ENCODE data around the gene TEKTIP1. TPM values are rescaled to one million over a fixed set of nuclear protein-coding genes. Genes with fewer than 3 reads are reported as not detected.

Gene TEKTIP1
- total RNA-seq, 1 donor: not detected

DNA sequence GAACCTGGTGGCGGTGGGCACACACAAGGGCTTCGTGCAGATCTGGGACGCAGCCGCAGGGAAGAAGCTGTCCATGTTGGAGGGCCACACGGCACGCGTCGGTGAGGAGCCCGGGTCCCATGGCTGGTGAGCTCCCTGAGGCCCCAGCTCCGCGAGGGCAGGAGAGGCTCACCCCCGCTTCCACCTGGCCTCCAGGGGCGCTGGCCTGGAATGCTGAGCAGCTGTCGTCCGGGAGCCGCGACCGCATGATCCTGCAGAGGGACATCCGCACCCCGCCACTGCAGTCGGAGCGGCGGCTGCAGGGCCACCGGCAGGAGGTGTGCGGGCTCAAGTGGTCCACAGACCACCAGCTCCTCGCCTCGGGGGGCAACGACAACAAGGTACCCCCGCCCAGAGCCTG, 7.3 kb upstream of the TEKTIP1 start:
- TF ChIP-seq, protein P1, sequence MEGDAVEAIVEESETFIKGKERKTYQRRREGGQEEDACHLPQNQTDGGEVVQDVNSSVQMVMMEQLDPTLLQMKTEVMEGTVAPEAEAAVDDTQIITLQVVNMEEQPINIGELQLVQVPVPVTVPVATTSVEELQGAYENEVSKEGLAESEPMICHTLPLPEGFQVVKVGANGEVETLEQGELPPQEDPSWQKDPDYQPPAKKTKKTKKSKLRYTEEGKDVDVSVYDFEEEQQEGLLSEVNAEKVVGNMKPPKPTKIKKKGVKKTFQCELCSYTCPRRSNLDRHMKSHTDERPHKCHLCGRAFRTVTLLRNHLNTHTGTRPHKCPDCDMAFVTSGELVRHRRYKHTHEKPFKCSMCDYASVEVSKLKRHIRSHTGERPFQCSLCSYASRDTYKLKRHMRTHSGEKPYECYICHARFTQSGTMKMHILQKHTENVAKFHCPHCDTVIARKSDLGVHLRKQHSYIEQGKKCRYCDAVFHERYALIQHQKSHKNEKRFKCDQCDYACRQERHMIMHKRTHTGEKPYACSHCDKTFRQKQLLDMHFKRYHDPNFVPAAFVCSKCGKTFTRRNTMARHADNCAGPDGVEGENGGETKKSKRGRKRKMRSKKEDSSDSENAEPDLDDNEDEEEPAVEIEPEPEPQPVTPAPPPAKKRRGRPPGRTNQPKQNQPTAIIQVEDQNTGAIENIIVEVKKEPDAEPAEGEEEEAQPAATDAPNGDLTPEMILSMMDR (IDR thresholded peaks at IDR 0.05; ENCODE audit: insufficient read depth, low read depth, low read length): no peak
- no peak for DNase-seq (ENCODE audit: low read depth)
- H3K4me3 ChIP-seq (ENCODE audit: low read depth, low read length): no peak overlapping the region

DNA sequence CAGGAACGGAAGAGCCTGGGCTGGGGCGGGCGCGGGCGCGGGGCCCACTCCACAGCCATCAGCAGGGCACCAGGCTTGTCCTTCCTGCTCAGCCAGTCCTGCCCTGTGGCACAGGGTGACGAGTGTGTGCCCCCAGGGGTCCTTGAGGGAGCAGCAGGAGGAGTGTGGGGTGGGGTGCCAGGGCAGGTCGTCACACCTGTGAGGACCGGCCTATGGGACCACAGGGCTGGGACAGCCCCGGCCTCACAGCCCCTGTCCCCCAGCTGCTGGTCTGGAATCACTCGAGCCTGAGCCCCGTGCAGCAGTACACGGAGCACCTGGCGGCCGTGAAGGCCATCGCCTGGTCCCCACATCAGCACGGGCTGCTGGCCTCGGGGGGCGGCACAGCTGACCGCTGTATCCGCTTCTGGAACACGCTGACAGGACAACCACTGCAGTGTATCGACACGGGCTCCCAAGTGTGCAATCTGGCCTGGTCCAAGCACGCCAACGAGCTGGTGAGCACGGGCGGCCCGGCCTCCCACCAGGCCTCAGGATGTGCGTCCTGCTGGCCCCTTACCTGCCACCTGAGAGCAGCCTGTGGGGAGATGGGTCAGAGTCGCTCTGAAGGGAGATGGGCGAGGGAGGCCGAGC, 6.7 kb upstream of the TEKTIP1 start:
- TF ChIP-seq, protein P1 (IDR thresholded peaks at IDR 0.05; ENCODE audit: insufficient read depth, low read depth, low read length): no peak
- H3K4me3 ChIP-seq (ENCODE audit: low read depth, low read length): no peak overlapping the region
- DNase-seq (ENCODE audit: low read depth): no peak

DNA sequence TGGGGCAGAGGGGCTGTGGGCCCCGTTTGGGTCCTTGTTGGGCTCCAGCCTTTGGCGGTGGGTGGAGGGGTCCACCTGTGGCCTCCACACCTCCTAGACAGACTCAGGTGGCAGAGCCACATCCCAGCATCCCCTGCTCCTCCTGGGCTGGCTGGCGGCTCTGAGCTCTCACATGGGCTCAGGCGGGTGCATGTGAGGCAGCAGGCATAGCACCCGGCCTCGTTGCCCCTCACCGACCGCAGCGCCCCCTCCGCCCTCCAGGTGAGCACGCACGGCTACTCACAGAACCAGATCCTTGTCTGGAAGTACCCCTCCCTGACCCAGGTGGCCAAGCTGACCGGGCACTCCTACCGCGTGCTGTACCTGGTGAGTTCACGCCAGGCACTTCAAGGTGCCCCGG, 5.9 kb upstream of the TEKTIP1 start:
- TF ChIP-seq, protein P1 (IDR thresholded peaks at IDR 0.05; ENCODE audit: insufficient read depth, low read depth, low read length): no peak
- no peak for DNase-seq (ENCODE audit: low read depth)
- H3K4me3 ChIP-seq (ENCODE audit: low read depth, low read length): no peak overlapping the region

DNA sequence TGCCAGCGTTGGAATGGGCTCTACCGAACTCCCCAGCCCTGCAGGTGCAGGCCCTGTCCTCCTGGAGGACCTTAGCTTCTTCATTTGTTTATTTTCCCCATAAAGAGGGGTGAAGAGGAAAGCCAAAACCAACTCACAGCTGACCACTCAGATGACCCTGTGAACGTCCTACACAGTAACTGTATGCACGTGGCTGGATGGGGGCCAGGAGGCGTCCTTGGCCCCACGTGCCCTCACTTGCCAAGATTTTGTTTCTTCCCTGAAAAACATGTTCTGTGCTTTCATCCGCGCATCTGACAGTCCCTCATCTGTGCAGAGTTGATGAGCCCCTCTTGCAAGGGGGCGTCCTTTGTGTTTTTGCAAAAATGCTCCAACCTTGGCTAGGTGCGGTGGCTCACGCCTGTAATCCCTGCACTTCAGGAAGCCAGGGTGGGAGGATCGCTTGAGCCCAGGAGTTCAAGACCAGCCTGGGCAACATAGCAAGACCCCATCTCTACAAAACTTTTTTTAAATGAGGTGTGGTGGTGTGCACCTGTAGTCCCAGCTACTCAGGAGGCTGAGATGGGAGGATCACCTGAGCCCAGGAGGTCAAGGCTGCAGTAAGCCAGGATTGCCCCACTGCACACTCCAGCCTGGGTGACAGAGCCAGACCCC, 5.3 kb upstream of the TEKTIP1 start:
- TF ChIP-seq, protein P1 (IDR thresholded peaks at IDR 0.05; ENCODE audit: insufficient read depth, low read depth, low read length): no peak
- no peak for DNase-seq (ENCODE audit: low read depth)
- H3K4me3 ChIP-seq (ENCODE audit: low read depth, low read length): no peak overlapping the region

DNA sequence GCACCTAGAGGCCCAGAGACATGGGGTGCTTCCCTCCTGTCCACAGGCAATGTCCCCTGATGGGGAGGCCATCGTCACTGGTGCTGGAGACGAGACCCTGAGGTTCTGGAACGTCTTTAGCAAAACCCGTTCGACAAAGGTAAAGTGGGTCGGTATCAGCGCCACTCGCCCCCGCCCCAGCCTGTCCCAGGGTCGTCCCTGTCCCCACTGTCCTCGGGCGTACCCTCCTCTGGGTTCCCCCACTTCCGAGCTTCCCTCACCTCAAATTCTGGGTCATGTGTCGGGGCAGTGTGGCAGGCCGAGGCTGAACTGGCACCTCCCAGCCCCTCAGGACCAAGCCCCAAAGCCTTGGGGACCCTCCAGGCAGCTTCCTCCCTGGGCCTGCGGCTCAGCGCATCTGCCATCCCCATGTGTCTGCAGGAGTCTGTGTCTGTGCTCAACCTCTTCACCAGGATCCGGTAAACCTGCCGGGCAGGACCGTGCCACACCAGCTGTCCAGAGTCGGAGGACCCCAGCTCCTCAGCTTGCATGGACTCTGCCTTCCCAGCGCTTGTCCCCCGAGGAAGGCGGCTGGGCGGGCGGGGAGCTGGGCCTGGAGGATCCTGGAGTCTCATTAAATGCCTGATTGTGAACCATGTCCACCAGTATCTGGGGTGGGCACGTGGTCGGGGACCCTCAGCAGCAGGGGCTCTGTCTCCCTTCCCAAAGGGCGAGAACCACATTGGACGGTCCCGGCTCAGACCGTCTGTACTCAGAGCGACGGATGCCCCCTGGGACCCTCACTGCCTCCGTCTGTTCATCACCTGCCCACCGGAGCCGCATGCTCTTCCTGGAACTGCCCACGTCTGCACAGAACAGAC, 4.4 kb upstream of the TEKTIP1 start:
- TF ChIP-seq, protein P1 (IDR thresholded peaks at IDR 0.05; ENCODE audit: insufficient read depth, low read depth, low read length): no peak

DNA sequence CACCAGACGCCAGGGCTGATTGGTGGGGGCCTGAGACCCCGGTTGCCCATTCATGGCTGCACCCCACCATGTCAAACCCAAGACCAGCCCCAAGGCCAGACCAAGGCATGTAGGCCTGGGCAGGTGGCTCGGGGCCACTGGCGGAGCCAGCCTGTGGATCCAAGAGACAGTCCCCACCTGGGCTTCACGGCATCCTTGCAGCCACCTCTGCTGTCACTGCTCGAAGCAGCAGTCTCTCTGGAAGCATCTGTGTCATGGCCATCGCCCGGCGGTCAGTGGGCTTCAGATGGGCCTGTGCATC, 3.8 kb upstream of the TEKTIP1 start:
- H3K4me3 ChIP-seq (ENCODE audit: low read depth, low read length): no peak overlapping the region
- TF ChIP-seq, protein P1 (IDR thresholded peaks at IDR 0.05; ENCODE audit: insufficient read depth, low read depth, low read length): no peak
- DNase-seq (ENCODE audit: low read depth): no peak

More for the DNA sequence above, 4.4 kb upstream of the TEKTIP1 start:
- DNase-seq (ENCODE audit: low read depth): no peak
- no peak overlapping the region for H3K4me3 ChIP-seq (ENCODE audit: low read depth, low read length)
